Ovary (tissue), 9 donors: ENCODE results near the gene PDE4D. TPM values are rescaled to one million over a fixed set of nuclear protein-coding genes. Genes with fewer than 3 reads are reported as not detected.

Experiments
- DNase-seq, 5 donors: peaks; one replicate each; pipeline ENCODE4 v3.0.0-alpha.2; 2019 to 2020
- H3K27ac ChIP-seq, 2 donors: fragments of 200-600 bp; one replicate each; pipeline versions ENCODE4 v1.5.1 to v1.8.0; 2019 to 2022
- H3K27me3 ChIP-seq: fragments of 200-600 bp; one replicate; pipeline ENCODE4 v1.8.0; 2022
- H3K36me3 ChIP-seq: fragments of 200-600 bp; sonication (generic); one replicate; pipeline ENCODE4 v1.5.1; 2019
- H3K4me1 ChIP-seq: one replicate; pipeline ENCODE4 v1.8.1; 2013; ENCODE audit warnings: mild to moderate bottlenecking, moderate library complexity; ENCODE audit not compliant: insufficient read depth
- H3K4me3 ChIP-seq: fragments of 200-600 bp; sonication (generic); one replicate; pipeline ENCODE4 v1.5.1; 2017
- H3K9me3 ChIP-seq, 2 donors: fragments of 200-600 bp in 1 of 2; sonication (generic) in 1 of 2; one replicate each; pipeline versions ENCODE4 v1.5.1 to v1.8.1; 2013 to 2019; ENCODE audit warnings: mild to moderate bottlenecking in 1 of 2, moderate library complexity in 1 of 2
- CTCF ChIP-seq, 3 donors: fragments of 450-650 bp in 2 of 3; fragments of 200-600 bp in 1 of 3; IDR thresholded peaks; one replicate each; pipeline versions ENCODE4 v1.5.1 to v1.8.0; 2016 to 2022; ENCODE audit warnings: antibody characterized with exemption in 3 of 3, mild to moderate bottlenecking in 1 of 3
- EP300 ChIP-seq: sonication (generic); formaldehyde crosslinking; IDR thresholded peaks from one replicate; pipeline ENCODE4 v1.6.1; 2017; ENCODE audit warnings: antibody characterized with exemption
- POLR2A ChIP-seq: fragments of 450-650 bp; IDR thresholded peaks from one replicate; pipeline ENCODE4 v1.6.1; 2017; ENCODE audit warnings: antibody characterized with exemption, mild to moderate bottlenecking, moderate library complexity
- WGBS, 3 donors: extraction: QIAGEN DNeasy Blood & Tissue Kit in 1 of 3; methylation state at CpG; one replicate each; pipeline versions ENCODE4 v1.1.5 to v1.1.7; 2013 to 2017; 5-methylcytosine and 5-hydroxymethylcytosine counted together
- intact Hi-C, 4 donors: fragments of 100-400 bp; cut with DNase I; formaldehyde crosslinking; loops; one replicate each; pipeline versions ENCODE4 v1.11.0 to v1.15.1; 2022 to 2023
- polyA plus RNA-seq, 2 donors: library from polyadenylated mRNA; stranded (reverse); fragments of 200-250 nt in 1 of 2; fragments of 350-450 nt in 1 of 2; fragmentation: Illumina TruSeq in 1 of 2; extraction: RNeasy Lipid Tissue Mini Kit (QIAGEN cat#74804) in 1 of 2; gene quantifications; one replicate each; pipeline ENCODE4 v1.2.3, GENCODE V29; 2013 to 2014
- total RNA-seq, 7 donors: library from RNA; depleted of rRNA in 2 of 7; stranded (reverse); fragments of >200 nt in 2 of 7; fragmentation: NEBNext Ultra II Directional in 3 of 7; extraction: Animal tissue kit (Norgen Biotek cat#: 25700) in 3 of 7; gene quantifications; one replicate each; pipeline versions ENCODE4 v1.1.0 to v1.2.4, GENCODE V29; 2016 to 2023
- donor health status: DM: no; HTN: no; CAD: no; lungs with moderate emphysema.
- donor health status: DM: no; HTN: no; CAD: no.
- donor health status: Bipolar disorder and iron deficiency.
- donor health status: DM: yes; HTN: yes; CAD: no.
- donor health status: DM: no; HTN: no; CAD: no.
- donor health status: DM: yes; HTN: yes; CAD: no.

Gene PDE4D
- total and polyA plus RNA-seq, 9 donors, result 1.3 to 67.6 (median 8.4) TPM

- intact Hi-C loops, result no loop called here
- Histone ChIP-seq H3K27ac (no peak overlapping the region), H3K4me3 (no peak overlapping the region), H3K27me3 (no peaks in the 10 kb centered on the region), H3K4me1 (no peaks in the 10 kb centered on the region), H3K9me3 (no peaks in the 10 kb centered on the region), H3K36me3 (no peaks in the 10 kb centered on the region)
- no peak for TF ChIP-seq EP300
- no peak for TF ChIP-seq CTCF (IDR thresholded peaks at IDR 0.05)
- TF ChIP-seq POLR2A, result no peak
- DNase-seq, result no peak
- WGBS, 3 donors, result 64 to 68% (median 64%) methylated on average over 2 of the region's 2 CpGs
Measured at GRCh38 chr5:59485629-59486439, 407.7 kb downstream of the PDE4D start.

GRCh38 chr5:59485107-59485506, 408.4 kb downstream of the PDE4D start:
- intact Hi-C loops, result no loop called here
- Histone ChIP-seq H3K27ac (no peak overlapping the region), H3K4me3 (no peak overlapping the region), H3K36me3 (no peaks in the 10 kb centered on the region), H3K4me1 (no peaks in the 10 kb centered on the region), H3K27me3 (no peaks in the 10 kb centered on the region), H3K9me3 (no peaks in the 10 kb centered on the region)
- WGBS, 3 donors, result 47 to 66% (median 59%) methylated on average over 2 of the region's 2 CpGs
- no peak for DNase-seq
- TF ChIP-seq EP300, result no peak
- no peak for TF ChIP-seq CTCF (IDR thresholded peaks at IDR 0.05)

GRCh38 chr5:59484618-59485017, 408.9 kb downstream of the PDE4D start:
- intact Hi-C loops, result no loop called here
- H3K4me1 ChIP-seq, result no peaks in the 10 kb centered on the region
- DNase-seq, result no peak
- no peak for TF ChIP-seq CTCF (IDR thresholded peaks at IDR 0.05)
- no peak for TF ChIP-seq EP300
- TF ChIP-seq POLR2A, result no peak
- no peaks in the 10 kb centered on the region for H3K9me3 ChIP-seq
- H3K4me3 ChIP-seq, result no peak overlapping the region
- H3K27me3 ChIP-seq, result no peaks in the 10 kb centered on the region
- no peak overlapping the region for H3K27ac ChIP-seq
- no peaks in the 10 kb centered on the region for H3K36me3 ChIP-seq
- WGBS, 3 donors, result 86 to 94% (median 89%) methylated on average over 2 of the region's 2 CpGs

- TF ChIP-seq POLR2A, result no peak
- TF ChIP-seq CTCF (IDR thresholded peaks at IDR 0.05), result no peak
- no peak for TF ChIP-seq EP300
- Histone ChIP-seq H3K27ac (no peak overlapping the region), H3K4me3 (no peak overlapping the region), H3K36me3 (no peaks in the 10 kb centered on the region), H3K9me3 (no peaks in the 10 kb centered on the region), H3K4me1 (no peaks in the 10 kb centered on the region), H3K27me3 (no peaks in the 10 kb centered on the region)
- intact Hi-C loops, result no loop called here
- no peak for DNase-seq
Measured at GRCh38 chr5:59483971-59484472, 409.5 kb downstream of the PDE4D start.
